Suppressor macrophage treated with lipopolysaccharide for 4 hours (primary cell): ENCODE data around the gene RPL10L.

Source experiments
- DNase-seq: peaks from one replicate; pipeline ENCODE4 v3.0.0-alpha.2; 2020

Gene RPL10L

GRCh38 chr14:46651526-46652144 lies at the start of gene RPL10L:
TSS of gene RPL10L (minus strand) at chr14:46651781. CDS start at chr14:46651736, 45 bp downstream.
- DNase-seq = no peak

- DNase-seq = no peak
Measured at GRCh38 chr14:46691819-46692218, 40.2 kb upstream of the RPL10L start.

- DNase-seq = peak; percentile 63
Measured at GRCh38 chr14:46686652-46687051, 35.1 kb upstream of the RPL10L start.

- DNase-seq = no peak
Measured at GRCh38 chr14:46672128-46672527, 20.5 kb upstream of the RPL10L start.

- DNase-seq = no peak
Measured at GRCh38 chr14:46663382-46663781, 11.8 kb upstream of the RPL10L start.

- DNase-seq = no peak
Measured at GRCh38 chr14:46661728-46662127, 10.1 kb upstream of the RPL10L start.

- DNase-seq = peak; percentile 67
Measured at GRCh38 chr14:46653031-46653755, 1.6 kb upstream of the RPL10L start.

- no peak for DNase-seq
Measured at GRCh38 chr14:46646796-46647195, 4.8 kb downstream of the RPL10L start.

GRCh38 chr14:46626876-46627275 lies 24.7 kb downstream of the RPL10L start:
- DNase-seq = no peak
